GM12892 (cell line): Measurements from ENCODE around the gene HTR3B.

Source experiments
- POLR2A ChIP-seq: IDR thresholded peaks from 2 replicates; pipeline ENCODE4 v1.6.1; 2011; ENCODE audit warnings: low read depth, low read length, control low read depth
- POLR2AphosphoS5 ChIP-seq: IDR thresholded peaks from 2 replicates; pipeline ENCODE4 v1.6.1; 2011; ENCODE audit warnings: low read depth, low read length, control low read depth
- TAF1 ChIP-seq: IDR thresholded peaks from 2 replicates; pipeline ENCODE4 v1.6.1; 2011; ENCODE audit warnings: low read depth, mild to moderate bottlenecking, control low read depth, low read length, borderline replicate concordance

GRCh38 chr11:113874096-113874495, 30.5 kb upstream of the HTR3B start:
- TF ChIP-seq POLR2A (no peak), POLR2AphosphoS5 (no peak), TAF1 (no peak)
